Osteoblast (primary cell): ENCODE data around the gene CDKAL1. TPM values are rescaled to one million over a fixed set of nuclear protein-coding genes. Genes with fewer than 3 reads are reported as not detected.

ENCODE experiments used
- DNase-seq: peaks from one replicate; pipeline ENCODE4 v3.0.0; 2011; ENCODE audit warnings: low spot score, mixed read lengths; ENCODE audit not compliant: insufficient read length; ENCODE audit errors: missing footprints
- H2AFZ ChIP-seq: 2 replicates; pipeline ENCODE4 v1.6.0; 2011; ENCODE audit warnings: mild to moderate bottlenecking, low read length
- H3K27ac ChIP-seq: 2 replicates; pipeline ENCODE4 v1.5.1; 2011; ENCODE audit warnings: mild to moderate bottlenecking, low read depth, low read length, moderate library complexity
- H3K27me3 ChIP-seq: 2 replicates; pipeline ENCODE4 v1.6.0; 2012; ENCODE audit warnings: mild to moderate bottlenecking, control low read depth, inconsistent platforms, low read length, moderate library complexity; ENCODE audit not compliant: insufficient read depth
- H3K36me3 ChIP-seq: 2 replicates; pipeline ENCODE4 v1.5.1; 2011; ENCODE audit warnings: mild to moderate bottlenecking, low read length, control low read depth, moderate library complexity; ENCODE audit not compliant: insufficient read depth
- H3K4me1 ChIP-seq: 2 replicates; pipeline ENCODE4 v1.5.1; 2011; ENCODE audit warnings: mild to moderate bottlenecking, low read length, control low read depth, moderate library complexity; ENCODE audit not compliant: insufficient read depth
- H3K4me2 ChIP-seq: 2 replicates; pipeline ENCODE4 v1.6.0; 2011; ENCODE audit warnings: mild to moderate bottlenecking, low read length; ENCODE audit not compliant: insufficient read depth
- H3K4me3 ChIP-seq: fragments of 200-600 bp; sonication (generic); 3 replicates; pipeline ENCODE4 v1.5.1; 2012; ENCODE audit warnings: mild to moderate bottlenecking, low read length, inconsistent platforms; ENCODE audit not compliant: insufficient read depth
- H3K79me2 ChIP-seq: 2 replicates; pipeline ENCODE4 v1.6.0; 2012; ENCODE audit warnings: mild to moderate bottlenecking, low read length, control low read depth, inconsistent platforms; ENCODE audit not compliant: insufficient read depth
- H3K9me3 ChIP-seq: 2 replicates; pipeline ENCODE4 v1.5.1; 2011; ENCODE audit warnings: low read depth, low read length, control low read depth
- H4K20me1 ChIP-seq: 2 replicates; pipeline ENCODE4 v1.6.0; 2012; ENCODE audit warnings: mild to moderate bottlenecking, low read length, control low read depth; ENCODE audit not compliant: insufficient read depth
- CTCF ChIP-seq: IDR thresholded peaks from 2 replicates; pipeline ENCODE4 v1.5.1; 2011; ENCODE audit warnings: mild to moderate bottlenecking, low read depth, low read length, moderate library complexity; ENCODE audit errors: extremely low read depth
- total RNA-seq: library from RNA; depleted of rRNA; stranded (reverse); fragments of >200 nt; gene quantifications from 2 replicates; pipeline ENCODE4 v1.2.3, GENCODE V29; 2012

Gene CDKAL1
- total RNA-seq, 1 donor = 18.5 TPM

DNA sequence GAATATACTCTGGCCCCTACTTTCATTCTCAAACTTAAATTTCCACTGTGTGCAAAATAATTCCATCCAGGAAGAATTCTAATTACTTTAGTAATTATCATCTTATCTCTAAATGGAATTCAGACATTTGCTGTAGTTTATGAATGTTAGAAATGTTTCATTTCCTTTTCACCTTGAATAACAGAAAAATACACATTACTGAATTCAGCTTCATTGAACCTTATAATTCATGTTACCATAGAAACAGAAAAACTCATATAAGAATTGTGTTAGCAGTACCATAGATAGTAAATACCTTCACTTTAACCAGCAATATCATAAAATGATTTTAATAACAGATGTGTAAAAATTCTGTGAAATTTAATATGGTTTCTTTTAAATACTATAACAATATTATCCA, 514.9 kb downstream of the CDKAL1 start:
- Histone ChIP-seq H2AFZ (no peak overlapping the region), H3K27me3 (no peaks in the 10 kb centered on the region), H3K4me3 (no peak overlapping the region), H3K4me2 (no peak overlapping the region), H3K27ac (no peak overlapping the region), H3K36me3 (no peaks in the 10 kb centered on the region), H3K79me2 (no peaks in the 10 kb centered on the region), H4K20me1 (no peaks in the 10 kb centered on the region), H3K9me3 (no peaks in the 10 kb centered on the region), H3K4me1 (no peaks in the 10 kb centered on the region)
- DNase-seq = no peak
- TF ChIP-seq CTCF = no peak

- H3K9me3 ChIP-seq = no peaks in the 10 kb centered on the region
- no peaks in the 10 kb centered on the region for H4K20me1 ChIP-seq
- TF ChIP-seq CTCF = no peak
- DNase-seq = no peak
- H3K4me1 ChIP-seq = no peaks in the 10 kb centered on the region
- H3K27ac ChIP-seq = no peak overlapping the region
- no peak overlapping the region for H3K4me2 ChIP-seq
- no peak overlapping the region for H2AFZ ChIP-seq
- H3K4me3 ChIP-seq = no peak overlapping the region
- H3K79me2 ChIP-seq = no peaks in the 10 kb centered on the region
- no peaks in the 10 kb centered on the region for H3K36me3 ChIP-seq
- H3K27me3 ChIP-seq = no peaks in the 10 kb centered on the region
Measured at GRCh38 chr6:21049572-21049971, 515.3 kb downstream of the CDKAL1 start.

DNA sequence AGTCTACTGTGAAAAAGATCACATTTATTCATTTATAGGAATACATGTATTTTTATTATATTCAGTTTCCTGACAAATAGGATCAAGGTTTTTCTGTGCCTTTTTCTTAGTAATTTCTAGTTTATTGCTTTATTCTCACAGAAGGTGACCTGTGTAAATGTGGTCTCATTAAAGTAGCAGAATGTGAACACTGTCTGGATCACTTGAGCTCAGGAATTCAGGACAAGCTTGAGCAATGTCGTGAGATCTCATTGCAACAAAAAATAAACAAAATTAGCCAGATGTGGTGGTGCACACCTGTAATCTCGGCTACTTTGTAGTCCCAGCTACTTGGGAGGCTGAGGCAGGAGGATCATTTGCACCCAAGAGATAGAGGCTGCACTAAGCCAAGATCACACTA, 516.7 kb downstream of the CDKAL1 start:
- H2AFZ ChIP-seq = no peak overlapping the region
- no peaks in the 10 kb centered on the region for H4K20me1 ChIP-seq
- no peak for TF ChIP-seq CTCF
- no peaks in the 10 kb centered on the region for H3K4me1 ChIP-seq
- no peak overlapping the region for H3K4me2 ChIP-seq
- no peak overlapping the region for H3K27ac ChIP-seq
- DNase-seq = no peak
- H3K4me3 ChIP-seq = no peak overlapping the region
- H3K9me3 ChIP-seq = no peaks in the 10 kb centered on the region
- H3K27me3 ChIP-seq = no peaks in the 10 kb centered on the region
- no peaks in the 10 kb centered on the region for H3K79me2 ChIP-seq
- H3K36me3 ChIP-seq = no peaks in the 10 kb centered on the region

DNA sequence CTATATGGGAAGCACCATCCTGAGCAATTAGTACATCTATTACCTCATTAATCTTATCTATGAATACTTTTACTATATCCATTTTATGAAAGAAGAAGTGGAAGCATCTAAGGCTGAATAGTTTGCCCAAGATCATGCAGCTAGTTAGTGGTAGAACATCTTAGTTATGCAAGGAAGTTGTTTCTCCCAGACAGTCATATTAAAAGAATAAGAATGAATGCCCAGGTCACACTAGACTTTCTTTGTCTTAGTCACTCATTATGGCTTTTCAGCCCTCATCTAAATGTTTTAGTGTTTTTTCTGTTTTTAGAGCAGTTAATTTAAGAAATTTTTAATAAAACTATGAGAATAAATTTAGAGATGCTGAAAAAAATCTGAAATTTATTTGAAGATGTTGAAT, 517.5 kb downstream of the CDKAL1 start:
- H3K4me1 ChIP-seq = no peaks in the 10 kb centered on the region
- no peak overlapping the region for H3K4me3 ChIP-seq
- no peaks in the 10 kb centered on the region for H3K79me2 ChIP-seq
- no peaks in the 10 kb centered on the region for H3K36me3 ChIP-seq
- H2AFZ ChIP-seq = no peak overlapping the region
- TF ChIP-seq CTCF = no peak
- no peak overlapping the region for H3K27ac ChIP-seq
- no peaks in the 10 kb centered on the region for H4K20me1 ChIP-seq
- H3K27me3 ChIP-seq = no peaks in the 10 kb centered on the region
- no peaks in the 10 kb centered on the region for H3K9me3 ChIP-seq
- DNase-seq = no peak
- H3K4me2 ChIP-seq = no peak overlapping the region
